NCI-H1694 (cell line): ENCODE data around the gene MLLT10.

Experiments
- DNase-seq: peaks from one replicate; lab custom pipeline; 2025; lab: John Stamatoyannopoulos, UW

MLLT10 gene

DNA sequence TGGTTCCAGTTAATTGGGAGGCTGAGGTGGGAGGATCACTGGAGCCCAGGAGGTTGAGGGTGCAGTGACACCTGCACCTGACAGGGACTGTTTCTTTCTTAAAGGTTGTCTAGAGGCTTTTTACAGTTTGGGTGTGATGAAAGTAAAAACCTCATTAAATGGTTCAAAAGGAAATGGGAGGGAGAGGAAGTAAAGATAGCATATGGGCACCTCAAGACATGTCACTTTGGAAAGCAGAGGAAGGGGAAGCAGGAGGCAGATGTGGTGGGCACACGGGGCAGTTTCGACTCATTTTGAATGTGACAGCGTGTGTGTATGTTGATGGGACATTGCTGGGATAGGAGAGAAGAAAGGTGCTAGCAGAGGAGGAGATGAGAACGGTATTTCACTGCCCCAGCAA lies 203.1 kb downstream of the MLLT10 start:
- DNase-seq, result no peak

DNA sequence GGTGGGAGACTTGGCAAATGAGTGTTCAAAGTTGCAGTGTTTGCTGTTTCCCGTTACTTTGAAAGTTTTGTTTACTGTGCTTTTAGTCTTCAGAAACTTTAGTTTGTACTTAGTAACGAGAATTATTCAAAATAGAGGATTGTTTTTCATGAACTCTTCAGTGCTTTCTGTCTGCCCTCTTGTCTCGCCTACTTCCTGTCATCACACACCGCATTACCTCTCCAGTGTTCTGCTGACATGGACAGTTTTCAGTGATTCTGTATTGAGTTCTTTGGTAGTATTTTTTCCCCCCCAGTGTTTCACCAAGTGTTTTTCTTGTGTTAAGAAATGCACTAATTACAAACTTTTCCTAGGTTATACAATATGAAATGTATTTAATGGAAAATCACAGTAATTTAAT lies 207.0 kb downstream of the MLLT10 start:
- DNase-seq, result no peak

DNA sequence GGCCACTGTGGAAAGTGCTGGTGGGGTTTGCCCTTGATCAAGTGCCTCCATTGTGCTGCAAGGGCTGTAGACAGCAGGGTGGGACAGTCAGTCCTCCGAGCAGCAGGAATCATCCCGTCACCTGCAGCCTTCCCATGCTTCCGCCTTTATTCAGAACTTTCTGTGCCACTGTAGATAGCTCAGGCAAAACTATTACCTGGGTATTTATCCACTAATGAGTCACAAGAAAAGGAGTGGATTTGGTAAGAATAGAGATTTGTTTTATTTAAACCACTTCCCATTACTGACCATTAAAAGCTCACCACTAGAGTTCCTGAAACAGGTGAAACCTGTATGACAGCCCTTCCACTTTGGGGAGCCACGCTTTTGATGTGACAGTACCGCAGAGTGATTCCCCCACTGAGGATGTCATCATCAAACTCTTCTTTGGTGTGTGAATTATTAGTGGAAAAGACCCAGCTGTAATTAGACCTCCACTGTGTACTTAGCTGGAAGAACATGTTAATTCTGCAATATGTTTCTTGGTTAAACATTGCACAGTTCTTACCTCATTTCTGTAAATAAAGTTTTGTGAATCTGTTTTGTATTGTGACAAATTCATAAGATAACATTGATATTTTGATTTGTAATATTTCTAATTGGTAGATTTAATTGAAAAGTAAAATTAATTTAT lies 208.8 kb downstream of the MLLT10 start:
- DNase-seq, result no peak

- DNase-seq, result no peak
Measured at GRCh38 chr10:21744223-21744622, 210.2 kb downstream of the MLLT10 start.

- DNase-seq, result no peak
Measured at GRCh38 chr10:21746118-21746517, 212.1 kb downstream of the MLLT10 start.

GRCh38 chr10:21747809-21748208 lies 213.8 kb downstream of the MLLT10 start:
- no peak for DNase-seq

GRCh38 chr10:21749788-21750187 lies 215.8 kb downstream of the MLLT10 start:
- no peak for DNase-seq

GRCh38 chr10:21750424-21750823 lies 216.4 kb downstream of the MLLT10 start:
- no peak for DNase-seq

DNA sequence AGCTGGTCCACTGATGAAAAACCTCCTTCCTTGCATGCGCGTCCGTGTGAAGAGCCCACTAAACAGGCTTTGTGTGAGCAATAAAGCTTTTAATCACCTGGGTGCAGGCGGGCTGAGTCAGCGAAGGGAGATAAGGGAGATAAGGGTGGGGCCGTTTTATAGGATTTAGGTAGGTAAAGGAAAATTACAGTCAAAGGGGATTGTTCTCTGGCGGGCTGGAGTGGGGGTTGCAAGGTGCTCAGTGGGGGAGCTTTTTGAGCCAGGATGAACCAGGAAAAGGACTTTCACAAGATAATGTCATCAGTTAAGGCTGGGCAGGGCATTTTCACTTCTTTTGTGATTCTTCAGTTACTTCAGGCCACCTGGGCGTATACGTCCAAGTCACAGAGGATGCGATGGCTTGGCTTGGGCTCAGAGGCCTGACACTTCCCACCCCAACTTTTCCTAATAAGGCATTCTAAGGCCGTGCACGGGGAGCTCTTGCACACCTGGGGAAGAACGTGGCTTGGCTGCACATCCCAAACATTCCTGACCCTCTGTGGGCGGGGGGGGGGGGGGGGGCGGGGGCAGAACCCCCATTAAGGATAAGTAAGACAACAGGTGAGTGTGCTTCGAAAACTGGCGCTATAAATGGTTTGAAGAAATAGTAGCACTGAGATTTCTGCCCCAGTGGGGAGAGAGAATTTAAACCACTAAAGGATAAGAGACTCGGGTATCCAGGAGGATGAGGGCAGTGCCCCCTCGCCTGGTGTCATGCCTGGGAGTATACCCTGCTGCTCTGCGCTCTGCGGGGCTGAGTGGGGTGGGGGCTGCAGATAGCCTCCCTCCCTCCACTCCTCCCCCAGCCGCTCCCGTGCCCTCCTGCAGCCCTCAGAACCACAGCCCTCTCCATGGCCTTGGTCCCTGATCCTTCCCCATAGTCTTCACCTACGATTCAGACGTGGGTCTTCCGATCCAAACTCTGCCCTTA lies 217.6 kb downstream of the MLLT10 start:
- DNase-seq, result no peak

DNA sequence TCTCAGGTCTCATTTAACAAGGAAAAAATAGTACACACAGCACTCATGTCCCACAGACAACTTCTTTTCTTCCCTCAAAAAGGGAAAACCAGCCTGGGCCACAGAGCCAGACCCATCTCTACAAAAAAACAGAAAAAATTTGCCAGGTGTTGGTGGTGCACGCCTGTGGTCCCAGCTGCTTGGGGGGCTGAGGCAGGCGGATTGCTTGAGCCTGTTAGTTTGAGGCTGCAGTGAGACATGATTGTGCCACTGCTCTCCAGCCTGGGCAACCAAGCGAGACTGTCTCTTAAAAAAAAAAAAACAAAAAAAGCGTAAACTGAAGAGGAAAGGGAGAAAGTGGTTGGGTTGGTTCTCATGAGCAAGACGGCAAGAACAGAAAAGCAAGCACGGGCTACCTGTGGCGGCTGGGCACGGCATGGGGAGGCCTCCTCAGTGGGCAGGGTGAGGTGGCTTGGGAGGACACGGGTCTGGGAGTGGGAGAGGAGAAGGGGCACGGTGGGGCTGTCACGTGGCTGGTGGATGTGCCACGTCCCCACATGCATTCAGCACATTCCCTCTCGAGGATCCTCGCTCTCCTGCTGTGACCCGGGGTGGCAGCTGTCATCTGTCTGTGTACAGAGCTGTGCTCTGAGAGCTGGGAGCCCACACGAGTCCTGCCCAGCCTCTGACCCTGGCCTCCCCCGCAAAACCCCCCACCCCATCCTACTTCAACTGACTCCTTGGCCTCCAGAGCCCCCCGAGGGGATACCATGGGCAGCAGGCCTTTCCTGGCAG lies 219.7 kb downstream of the MLLT10 start:
- DNase-seq, result no peak

DNA sequence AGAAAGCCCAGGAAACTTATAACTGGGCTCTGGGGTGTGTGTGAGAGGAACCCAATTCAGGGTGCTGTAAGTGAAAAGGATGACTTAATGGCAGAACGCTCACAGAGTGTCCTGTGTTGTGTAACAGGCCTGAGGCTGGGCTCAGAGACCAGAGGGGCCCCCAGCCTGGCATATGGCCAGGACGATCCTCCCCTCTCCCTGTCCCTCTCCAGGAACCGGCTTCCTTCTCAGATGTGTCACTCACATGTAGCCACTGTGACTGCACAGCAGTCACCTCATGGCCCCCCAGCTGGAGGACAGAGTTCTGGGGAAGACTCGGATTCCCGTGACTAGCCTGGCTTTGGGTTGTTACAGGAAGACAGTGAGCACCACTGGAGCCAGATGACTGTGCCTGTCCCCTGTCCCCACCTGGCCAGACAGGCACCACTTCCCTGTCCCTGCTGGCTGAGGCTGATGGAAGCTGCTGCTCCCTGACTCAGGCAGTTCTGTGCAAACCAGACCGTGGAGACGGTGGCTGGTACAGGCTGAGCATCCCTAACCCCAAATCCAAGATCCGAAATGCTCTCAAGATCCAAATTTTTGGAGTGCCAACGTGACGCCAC lies 220.5 kb downstream of the MLLT10 start:
- no peak for DNase-seq

DNA sequence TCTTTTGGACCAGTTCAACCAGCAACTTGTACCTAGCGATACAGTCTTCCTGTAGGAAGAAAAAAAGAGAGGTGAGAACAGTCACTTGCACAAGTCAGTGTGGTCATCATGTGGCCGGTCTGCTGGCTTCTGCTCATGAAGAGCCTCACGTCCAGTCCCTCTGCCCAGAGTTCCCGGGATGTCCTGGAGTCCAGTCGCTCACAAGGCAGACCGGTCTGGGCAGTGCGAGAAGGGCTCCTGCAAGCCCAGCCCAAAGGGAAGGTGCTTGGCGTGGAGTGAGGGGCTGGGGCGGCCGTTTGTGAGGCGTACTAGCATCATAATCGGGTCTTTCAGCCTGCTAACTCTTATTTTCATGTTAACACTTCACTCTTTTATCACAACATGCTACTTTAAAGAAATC lies 222.7 kb downstream of the MLLT10 start:
- DNase-seq, result no peak

GRCh38 chr10:21757185-21757901 lies 223.3 kb downstream of the MLLT10 start:
- no peak for DNase-seq

GRCh38 chr10:21758239-21758638 lies 224.2 kb downstream of the MLLT10 start:
- no peak for DNase-seq

GRCh38 chr10:21758696-21759095 lies 224.7 kb downstream of the MLLT10 start:
- DNase-seq, result no peak

GRCh38 chr10:21759232-21759631 lies 225.2 kb downstream of the MLLT10 start:
- DNase-seq, result no peak

GRCh38 chr10:21760332-21760731 lies 226.3 kb downstream of the MLLT10 start:
- no peak for DNase-seq

DNA sequence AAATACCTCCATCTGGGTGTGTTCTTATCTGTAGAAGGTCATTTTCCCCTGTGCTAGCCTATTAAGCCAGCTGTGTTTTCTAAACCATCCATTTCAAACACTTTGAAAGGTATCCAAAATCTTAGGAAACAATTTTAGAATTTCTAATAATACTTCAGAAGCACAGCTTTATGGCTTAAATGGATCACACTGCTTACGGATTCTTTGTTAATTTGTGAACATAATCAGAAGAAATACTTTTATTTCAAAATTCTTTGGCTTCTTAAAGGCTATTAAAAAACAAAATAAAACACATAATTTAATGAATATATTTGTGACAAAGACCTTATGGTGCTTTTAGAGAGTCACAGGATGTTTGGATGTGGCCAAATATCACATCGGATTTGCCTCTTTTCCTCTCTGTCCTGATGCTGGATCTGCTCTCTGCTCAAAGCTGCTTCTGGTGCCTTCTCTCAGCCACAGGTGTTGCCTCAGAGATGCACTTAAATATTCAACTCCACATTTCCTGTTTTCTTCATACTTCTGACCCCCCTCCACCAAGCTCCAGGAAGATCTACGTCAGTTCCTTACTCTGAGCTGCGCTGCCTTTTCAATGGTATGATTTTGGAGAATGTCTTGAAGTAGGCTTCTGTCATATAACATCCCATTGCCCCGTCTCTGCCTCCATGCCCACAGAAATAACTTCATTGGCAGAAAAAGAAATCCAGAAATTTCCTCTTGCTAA lies 230.6 kb downstream of the MLLT10 start:
- DNase-seq, result no peak

DNA sequence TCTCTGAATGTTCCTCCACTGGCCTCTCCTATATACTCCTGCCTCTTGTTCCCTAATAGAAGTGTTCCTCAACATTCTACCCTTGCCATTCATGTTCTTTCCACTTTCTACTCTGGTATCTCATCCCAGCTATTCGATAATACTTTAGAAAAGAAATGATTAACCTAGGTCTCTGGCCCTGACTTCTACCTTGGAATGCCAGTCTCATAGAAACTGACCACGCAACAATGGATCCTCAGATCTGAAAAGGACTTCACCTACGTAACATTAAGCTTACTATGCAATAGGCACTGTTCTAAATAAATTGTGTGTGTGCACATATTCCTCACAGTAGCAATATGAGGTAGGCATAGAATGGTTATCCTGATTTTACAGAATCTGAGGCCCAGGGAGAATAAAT lies 235.0 kb downstream of the MLLT10 start:
- no peak for DNase-seq

DNA sequence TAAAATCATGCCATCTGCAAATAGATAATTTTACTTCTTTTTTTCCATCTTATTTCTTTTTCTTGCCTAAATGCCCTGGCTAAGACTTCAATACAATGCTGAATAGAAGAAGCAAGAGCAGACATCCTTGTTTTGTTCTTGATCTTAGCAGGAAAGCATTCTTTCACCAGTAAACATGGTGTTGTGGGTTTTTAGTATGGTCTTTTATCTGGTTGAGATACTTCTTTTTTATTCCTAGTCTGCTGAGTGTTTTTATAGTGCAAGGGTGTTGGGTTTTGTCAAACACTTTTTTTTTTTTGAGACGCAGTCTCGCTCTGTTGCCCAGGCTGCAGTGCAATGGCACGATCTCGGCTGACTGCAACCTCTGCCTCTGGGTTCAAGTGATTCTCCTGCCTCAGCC lies 237.2 kb downstream of the MLLT10 start:
- no peak for DNase-seq

DNA sequence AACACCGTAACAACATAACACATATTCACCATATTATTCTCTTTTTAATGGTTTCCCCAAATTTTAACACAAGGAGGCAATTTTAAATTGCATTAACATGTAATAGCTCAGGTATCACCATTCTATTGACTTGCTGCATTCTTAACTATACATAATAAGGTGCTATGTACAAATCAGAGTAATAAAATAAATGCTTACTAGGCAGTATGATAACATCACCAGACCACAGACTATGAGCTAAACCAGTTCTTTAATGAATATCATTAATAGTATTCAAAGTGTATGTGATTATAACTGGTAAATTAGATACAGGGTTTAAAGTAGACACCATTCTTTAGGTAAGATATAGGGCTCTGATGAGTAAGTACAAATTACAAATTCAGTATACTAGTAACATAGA lies 242.9 kb downstream of the MLLT10 start:
- DNase-seq, result no peak
